Testis (tissue), 2 donors: ENCODE data around the gene SASH3.

ENCODE experiments used
- POLR2A ChIP-seq: fragments of 450-650 bp; IDR thresholded peaks from one replicate; pipeline ENCODE4 v1.6.1; 2017; ENCODE audit warnings: antibody characterized with exemption, mild to moderate bottlenecking, moderate library complexity
- TF ChIP-seq, protein P1 (sequence below), 3 experiments: fragments of 450-650 bp in 2 of 3; fragments of 200-600 bp in 1 of 3; sonication (generic) in 1 of 3; IDR thresholded peaks; one replicate each; pipeline ENCODE4 v1.5.1; 2016 to 2019; ENCODE audit warnings: antibody characterized with exemption in 3 of 3, mild to moderate bottlenecking in 2 of 3, moderate library complexity in 1 of 3

GRCh38 chrX:129736491-129736890 is 43.3 kb upstream of the SASH3 start:
- TF ChIP-seq, protein P1, sequence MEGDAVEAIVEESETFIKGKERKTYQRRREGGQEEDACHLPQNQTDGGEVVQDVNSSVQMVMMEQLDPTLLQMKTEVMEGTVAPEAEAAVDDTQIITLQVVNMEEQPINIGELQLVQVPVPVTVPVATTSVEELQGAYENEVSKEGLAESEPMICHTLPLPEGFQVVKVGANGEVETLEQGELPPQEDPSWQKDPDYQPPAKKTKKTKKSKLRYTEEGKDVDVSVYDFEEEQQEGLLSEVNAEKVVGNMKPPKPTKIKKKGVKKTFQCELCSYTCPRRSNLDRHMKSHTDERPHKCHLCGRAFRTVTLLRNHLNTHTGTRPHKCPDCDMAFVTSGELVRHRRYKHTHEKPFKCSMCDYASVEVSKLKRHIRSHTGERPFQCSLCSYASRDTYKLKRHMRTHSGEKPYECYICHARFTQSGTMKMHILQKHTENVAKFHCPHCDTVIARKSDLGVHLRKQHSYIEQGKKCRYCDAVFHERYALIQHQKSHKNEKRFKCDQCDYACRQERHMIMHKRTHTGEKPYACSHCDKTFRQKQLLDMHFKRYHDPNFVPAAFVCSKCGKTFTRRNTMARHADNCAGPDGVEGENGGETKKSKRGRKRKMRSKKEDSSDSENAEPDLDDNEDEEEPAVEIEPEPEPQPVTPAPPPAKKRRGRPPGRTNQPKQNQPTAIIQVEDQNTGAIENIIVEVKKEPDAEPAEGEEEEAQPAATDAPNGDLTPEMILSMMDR (IDR thresholded peaks at IDR 0.05): no peak
- no peak for TF ChIP-seq POLR2A
